HepG2 (cell line): Measurements from ENCODE around the gene ACADSB. TPM values are rescaled to one million over a fixed set of nuclear protein-coding genes. Genes with fewer than 3 reads are reported as not detected.

Experiments
- AHDC1 ChIP-seq: sonication (generic); formaldehyde crosslinking; IDR thresholded peaks from 2 replicates; pipeline ENCODE4 v1.5.1; 2020; ENCODE audit warnings: mild to moderate bottlenecking, missing genetic modification reagents, borderline replicate concordance
- NCOA5 ChIP-seq: sonication (generic); formaldehyde crosslinking; IDR thresholded peaks from 2 replicates; pipeline ENCODE4 v1.4.0; 2020; ENCODE audit warnings: missing genetic modification reagents
- USF2 ChIP-seq, 2 experiments: sonication (generic) in 1 of 2; formaldehyde crosslinking in 1 of 2; IDR thresholded peaks; 2 replicates each; pipeline versions ENCODE4 v1.5.1 to v1.6.1; 2011 to 2020; ENCODE audit warnings: borderline replicate concordance in 1 of 2, low read depth in 1 of 2, low read length in 1 of 2, mild to moderate bottlenecking in 1 of 2, missing genetic modification reagents in 1 of 2, moderate library complexity in 1 of 2
- XBP1 ChIP-seq: sonication (generic); formaldehyde crosslinking; IDR thresholded peaks from 2 replicates; pipeline ENCODE4 v1.5.0; 2020; ENCODE audit warnings: missing genetic modification reagents
- ZKSCAN8 ChIP-seq: IDR thresholded peaks from 2 replicates; pipeline ENCODE4 v1.6.1; 2016; ENCODE audit warnings: borderline replicate concordance, missing genetic modification reagents, missing compliant biosample characterization
- ZNF207 ChIP-seq: fragments of 450-650 bp; IDR thresholded peaks from 2 replicates; pipeline ENCODE4 v1.6.1; 2016; ENCODE audit warnings: antibody characterized with exemption, borderline replicate concordance
- ZNF232 ChIP-seq: sonication (generic); formaldehyde crosslinking; IDR thresholded peaks from 2 replicates; pipeline ENCODE4 v1.4.0; 2020; ENCODE audit warnings: missing genetic modification reagents, borderline replicate concordance
- ZNF407 ChIP-seq: sonication (generic); formaldehyde crosslinking; IDR thresholded peaks from one replicate; pipeline ENCODE4 v1.5.1; 2020; ENCODE audit warnings: mild to moderate bottlenecking, missing genetic modification reagents; ENCODE audit errors: not compliant biosample characterization
- ZNF556 ChIP-seq: sonication (generic); formaldehyde crosslinking; IDR thresholded peaks from 2 replicates; pipeline ENCODE4 v1.4.0; 2020; ENCODE audit warnings: mild to moderate bottlenecking, missing genetic modification reagents, borderline replicate concordance
- ZSCAN21 ChIP-seq: sonication (generic); formaldehyde crosslinking; IDR thresholded peaks from 2 replicates; pipeline ENCODE4 v1.8.0; 2022; ENCODE audit warnings: mild to moderate bottlenecking, missing genetic modification reagents, moderate library complexity, borderline replicate concordance
- polyA plus RNA-seq, 8 experiments: library from polyadenylated mRNA; depleted of rRNA in 3 of 8; stranded (reverse) in 7 of 8; unstranded in 1 of 8; fragments of >200 nt; fragmentation: Illumina TruSeq in 4 of 8; extraction: Trizol in 4 of 8; gene quantifications; 2 replicates each; pipeline versions ENCODE4 v1.2.1 to v1.2.3, GENCODE V29; 2011 to 2016; ENCODE audit warnings: low read depth in 4 of 8, missing spikeins in 1 of 8, mixed read lengths in 1 of 8; ENCODE audit not compliant: insufficient read depth in 1 of 8
- total RNA-seq, 5 experiments: library from RNA; depleted of rRNA; stranded (reverse); fragments of >200 nt; fragmentation: Illumina TruSeq; extraction: Trizol; gene quantifications; 2 replicates each; pipeline ENCODE4 v1.2.3, GENCODE V29; 2016; ENCODE audit warnings: low read depth in 1 of 5

Gene ACADSB
- total and polyA plus RNA-seq, 2 of the 13 experiments (the other 11 are each of a cell fraction or from before 2014, with no cell fraction given), result 80.0 to 87.6 TPM

- TF ChIP-seq USF2 (IDR thresholded peaks at IDR 0.05; ENCODE audit: low read depth, low read length), result no peak
- no peak; the same call in 1 of the 2 replicates for TF ChIP-seq USF2 (CRISPR knock-in tag; IDR thresholded peaks at IDR 0.05; ENCODE audit: borderline replicate concordance)
- TF ChIP-seq ZSCAN21, result peak; percentile 65; the same call in 1 of the 2 replicates
- no peak for TF ChIP-seq XBP1 (CRISPR knock-in tag)
- TF ChIP-seq AHDC1, result peak; percentile 65; the same call in 1 of the 2 replicates
- peak; percentile 82; the same call in 1 of the 2 replicates for TF ChIP-seq ZNF232 (CRISPR knock-in tag)
- TF ChIP-seq ZNF407 (CRISPR knock-in tag), result peak; percentile 26
- peak; percentile 87; the same call in 1 of the 2 replicates for TF ChIP-seq ZNF556 (CRISPR knock-in tag)
- no peak for TF ChIP-seq ZNF207
- no peak for TF ChIP-seq NCOA5 (CRISPR knock-in tag)
- no peak for TF ChIP-seq ZKSCAN8 (CRISPR knock-in tag)
Measured at GRCh38 chr10:122980209-122981065, 28.4 kb upstream of the ACADSB start, which contains the start of gene PSTK (continued).
